Naive thymus-derived CD4-positive, alpha-beta T cell (primary cell): ENCODE data around the gene MCUB. TPM values are rescaled to one million over a fixed set of nuclear protein-coding genes. Genes with fewer than 3 reads are reported as not detected.
A peak's percentile ranks its signal among the peaks of the same experiment; 100 is the strongest.
"Not testable (repeated sequence)": the region's sequence is repeated elsewhere in the genome, so short reads cannot be mapped to it uniquely, and the experiment has no call there.

ENCODE experiments used
- ATAC-seq: fragments of 150-1000 bp; cut with Tn5 transposase; 2 replicates; pipeline ENCODE4 v1.10.0; 2021; ENCODE audit warnings: mild to moderate bottlenecking, moderate library complexity
- CTCF ChIA-PET: fragments of 350-600 bp; sonication (Branson Sonifier 250); formaldehyde crosslinking; loops from one replicate; lab custom pipeline; 2021; ENCODE audit warnings: antibody characterized with exemption; lab: Charles Lee
- POLR2A ChIA-PET: fragments of 350-600 bp; sonication (Branson Sonifier 250); formaldehyde crosslinking; loops from one replicate; lab custom pipeline; 2021; ENCODE audit warnings: antibody characterized with exemption, inconsistent platforms; lab: Charles Lee
- DNase-seq, 9 donors: peaks; one replicate each; pipeline versions ENCODE4 v3.0.0 to v3.0.0-alpha.2; 2020 to 2022; ENCODE audit warnings: mixed read lengths in 1 of 9
- H3K27ac ChIP-seq: one replicate; pipeline ENCODE4 v1.7.0; 2013; ENCODE audit warnings: mild to moderate bottlenecking, low read depth, low read length, moderate library complexity
- H3K27me3 ChIP-seq, 2 donors: one replicate each; pipeline ENCODE4 v1.7.0; 2013; ENCODE audit warnings: low read length in 2 of 2, mild to moderate bottlenecking in 2 of 2, moderate library complexity in 2 of 2; ENCODE audit not compliant: control insufficient read depth in 2 of 2, insufficient read depth in 2 of 2
- H3K36me3 ChIP-seq, 3 experiments: 1 replicate in 2 of 3; 2 replicates in 1 of 3; pipeline ENCODE4 v1.7.0; 2013; ENCODE audit warnings: low read length in 3 of 3, mild to moderate bottlenecking in 3 of 3, moderate library complexity in 1 of 3; ENCODE audit not compliant: insufficient read depth in 3 of 3, control insufficient read depth in 2 of 3
- H3K4me1 ChIP-seq, 2 donors: one replicate each; pipeline ENCODE4 v1.7.0; 2013; ENCODE audit warnings: low read length in 2 of 2, mild to moderate bottlenecking in 2 of 2, moderate library complexity in 1 of 2; ENCODE audit not compliant: control insufficient read depth in 2 of 2, insufficient read depth in 2 of 2
- H3K4me3 ChIP-seq: 2 replicates; pipeline ENCODE4 v1.7.0; 2013; ENCODE audit warnings: mild to moderate bottlenecking, low read length
- H3K9me3 ChIP-seq, 3 experiments: 1 replicate in 2 of 3; 2 replicates in 1 of 3; pipeline ENCODE4 v1.7.0; 2013; ENCODE audit warnings: low read length in 3 of 3; ENCODE audit not compliant: control insufficient read depth in 2 of 3
- H3K27ac Mint-ChIP-seq, 9 donors: one replicate each; pipeline ENCODE4 v1.8.0; 2020 to 2022; ENCODE audit warnings: mixed read lengths in 9 of 9, mild to moderate bottlenecking in 8 of 9, moderate library complexity in 5 of 9, inconsistent platforms in 2 of 9
- H3K27me3 Mint-ChIP-seq, 5 donors: one replicate each; pipeline ENCODE4 v1.8.0; 2021 to 2022; ENCODE audit warnings: mixed read lengths in 5 of 5, mild to moderate bottlenecking in 1 of 5
- H3K36me3 Mint-ChIP-seq, 5 donors: one replicate each; pipeline ENCODE4 v1.8.0; 2020 to 2022; ENCODE audit warnings: mixed read lengths in 5 of 5, mild to moderate bottlenecking in 3 of 5, inconsistent platforms in 1 of 5
- H3K4me1 Mint-ChIP-seq, 7 donors: one replicate each; pipeline ENCODE4 v1.8.0; 2020 to 2022; ENCODE audit warnings: mixed read lengths in 7 of 7, mild to moderate bottlenecking in 3 of 7, inconsistent platforms in 1 of 7
- H3K4me3 Mint-ChIP-seq, 10 donors: one replicate each; pipeline ENCODE4 v1.8.0; 2020 to 2022; ENCODE audit warnings: mild to moderate bottlenecking in 10 of 10, mixed read lengths in 10 of 10, moderate library complexity in 6 of 10, inconsistent platforms in 2 of 10
- H3K9me3 Mint-ChIP-seq, 11 donors: one replicate each; pipeline ENCODE4 v1.8.0; 2020 to 2022; ENCODE audit warnings: mixed read lengths in 11 of 11, mild to moderate bottlenecking in 4 of 11, inconsistent platforms in 1 of 11, moderate library complexity in 1 of 11
- intact Hi-C, 2 donors: fragments of 100-400 bp; cut with micrococcal nuclease; formaldehyde crosslinking; loops; one replicate each; pipeline ENCODE4 v1.15.1; 2023
- polyA plus RNA-seq, 2 donors: library from polyadenylated mRNA; unstranded; fragments of 300-500 nt; fragmentation: Illumina TruSeq; gene quantifications; one replicate each; pipeline ENCODE4 v1.2.3, GENCODE V29; 2021
- total RNA-seq, 6 experiments: library from RNA in 5 of 6; stranded (reverse) in 5 of 6; gene quantifications; 1 replicate in 5 of 6; 2 replicates in 1 of 6; pipeline ENCODE4 v1.2.3 and lab custom pipeline; 2021 to 2026

Gene MCUB
- total and polyA plus RNA-seq, 7 experiments from 2014 or later = 83.4 to 207 (median 164) TPM

GRCh38 chr4:109588176-109588575 is 28.1 kb downstream of the MCUB start:
- H3K27ac ChIP-seq = peak overlapping the region; percentile 42
- intact Hi-C loops = no loop called here
- peak; percentile 61 for ATAC-seq

GRCh38 chr4:109589119-109589518 is 29.1 kb downstream of the MCUB start:
- CTCF ChIA-PET = interaction anchor here (2.8 kb wide), 1 partner anchor 14 kb away, joined by 8 read pairs; no protein-coding TSS in a partner anchor

More at GRCh38 chr4:109588176-109588575, 28.1 kb downstream of the MCUB start:
- Mint-ChIP-seq H3K9me3 (peaks cover 0 to 7% (median 0%) of the 10 kb centered on the region in 11 donors), H3K27me3 (no peaks in the 10 kb centered on the region), H3K27ac (peak overlapping the region; percentile 34 to 91 (median 75)), H3K4me3 (peak overlapping the region in 9 of 10 donors; percentile 13 to 73 (median 54)), H3K4me1 (peaks cover 48 to 100% (median 79%) of the 10 kb centered on the region in 7 donors), H3K36me3 (peaks cover 5 to 30% (median 11%) of the 10 kb centered on the region in 5 donors)
- DNase-seq = peak in 7 of 9 donors; percentile 11 to 36 (median 24)
- no peaks in the 10 kb centered on the region for H3K9me3 ChIP-seq
- H3K36me3 ChIP-seq = no peaks in the 10 kb centered on the region
- CTCF ChIA-PET = interaction anchor here (1.0 to 2.8 kb wide), 3 partner anchors 13 to 54 kb away, joined by 3 to 8 read pairs (median 3); no protein-coding TSS in a partner anchor
- H3K4me3 ChIP-seq = no peak overlapping the region
- H3K4me1 ChIP-seq = peaks cover 10 to 33% of the 10 kb centered on the region in 2 donors
- POLR2A ChIA-PET = interaction anchor here (0.6 to 2.4 kb wide), 6 partner anchors 15 to 79 kb away, joined by 3 to 8 read pairs (median 4); partner anchors contain the start of gene MCUB
- no peaks in the 10 kb centered on the region for H3K27me3 ChIP-seq

GRCh38 chr4:109589605-109590004 is 29.6 kb downstream of the MCUB start:
- peaks cover 10 to 37% of the 10 kb centered on the region in 2 donors for H3K4me1 ChIP-seq
- no peaks in the 10 kb centered on the region for H3K36me3 ChIP-seq
- intact Hi-C loops = no loop called here
- peaks cover 0 to 19% (median 6%) of the 10 kb centered on the region in 5 donors for H3K36me3 Mint-ChIP-seq
- H3K27me3 Mint-ChIP-seq = no peaks in the 10 kb centered on the region
- ChIA-PET POLR2A (interaction anchor here (1.0 to 1.9 kb wide), 2 partner anchors 10 to 34 kb away, joined by 3 to 6 read pairs; no protein-coding TSS in a partner anchor), CTCF (interaction anchor here (0.6 to 2.8 kb wide), 3 partner anchors 15 to 747 kb away, joined by 3 to 8 read pairs (median 4); no protein-coding TSS in a partner anchor)
- peak overlapping the region; percentile 46 for H3K27ac ChIP-seq
- peak overlapping the region in 8 of 9 donors; percentile 34 to 91 (median 76) for H3K27ac Mint-ChIP-seq
- ATAC-seq (no peak), DNase-seq (no peak)
- H3K4me3 ChIP-seq = no peak overlapping the region
- H3K9me3 Mint-ChIP-seq = peaks cover 0 to 6% (median 0%) of the 10 kb centered on the region in 11 donors
- no peaks in the 10 kb centered on the region for H3K27me3 ChIP-seq
- H3K4me3 Mint-ChIP-seq = peak overlapping the region in 9 of 10 donors; percentile 27 to 73 (median 54)
- H3K9me3 ChIP-seq = no peaks in the 10 kb centered on the region
- H3K4me1 Mint-ChIP-seq = peaks cover 46 to 99% (median 72%) of the 10 kb centered on the region in 7 donors

More at GRCh38 chr4:109589119-109589518, 29.1 kb downstream of the MCUB start:
- Histone ChIP-seq H3K27ac (peak overlapping the region; percentile 46), H3K36me3 (no peaks in the 10 kb centered on the region), H3K4me1 (peaks cover 10 to 37% of the 10 kb centered on the region in 2 donors), H3K27me3 (no peaks in the 10 kb centered on the region), H3K4me3 (no peak overlapping the region), H3K9me3 (no peaks in the 10 kb centered on the region)
- H3K9me3 Mint-ChIP-seq = peaks cover 0 to 6% (median 0%) of the 10 kb centered on the region in 11 donors
- H3K27ac Mint-ChIP-seq = peak overlapping the region in 8 of 9 donors; percentile 34 to 91 (median 76)
- no peaks in the 10 kb centered on the region for H3K27me3 Mint-ChIP-seq
- no peak for DNase-seq
- ATAC-seq = no peak
- H3K4me3 Mint-ChIP-seq = peak overlapping the region in 9 of 10 donors; percentile 10 to 73 (median 54)
- intact Hi-C loops = no loop called here
- H3K4me1 Mint-ChIP-seq = peaks cover 46 to 100% (median 74%) of the 10 kb centered on the region in 7 donors
- POLR2A ChIA-PET = interaction anchor here (1.0 to 1.9 kb wide), 3 partner anchors 10 to 34 kb away, joined by 3 to 6 read pairs (median 4); no protein-coding TSS in a partner anchor
- peaks cover 0 to 22% (median 6%) of the 10 kb centered on the region in 5 donors for H3K36me3 Mint-ChIP-seq

GRCh38 chr4:109590905-109591304 is 30.9 kb downstream of the MCUB start:
- peaks cover 37 to 94% (median 66%) of the 10 kb centered on the region in 7 donors for H3K4me1 Mint-ChIP-seq
- Histone ChIP-seq H3K4me3 (no peak overlapping the region), H3K9me3 (no peaks in the 10 kb centered on the region), H3K27ac (peak overlapping the region; percentile 10), H3K4me1 (peaks cover 8 to 37% of the 10 kb centered on the region in 2 donors), H3K36me3 (no peaks in the 10 kb centered on the region), H3K27me3 (no peaks in the 10 kb centered on the region)
- CTCF ChIA-PET = interaction anchor here (0.7 to 1.6 kb wide), 3 partner anchors 56 to 1572 kb away, joined by 4 to 5 read pairs (median 4); no protein-coding TSS in a partner anchor
- POLR2A ChIA-PET = interaction anchor here (0.7 to 1.9 kb wide), 3 partner anchors 8 to 46 kb away, joined by 3 to 6 read pairs (median 6); no protein-coding TSS in a partner anchor
- H3K27ac Mint-ChIP-seq = peak overlapping the region in 8 of 9 donors; percentile 27 to 91 (median 74)
- DNase-seq (peak in 1 of 9 donors; percentile 7), ATAC-seq (no peak)
- peaks cover 0 to 5% (median 0%) of the 10 kb centered on the region in 11 donors for H3K9me3 Mint-ChIP-seq
- H3K4me3 Mint-ChIP-seq = peak overlapping the region in 9 of 10 donors; percentile 11 to 66 (median 46)
- peaks cover 4 to 19% (median 8%) of the 10 kb centered on the region in 5 donors for H3K36me3 Mint-ChIP-seq
- intact Hi-C loops = no loop called here
- no peaks in the 10 kb centered on the region for H3K27me3 Mint-ChIP-seq

- Mint-ChIP-seq H3K36me3 (peaks cover 0 to 16% (median 5%) of the 10 kb centered on the region in 5 donors), H3K27ac (peak overlapping the region in 7 of 9 donors; percentile 30 to 83 (median 75)), H3K4me3 (peak overlapping the region in 3 of 10 donors; percentile 29 to 54 (median 36)), H3K9me3 (peaks cover 0 to 5% (median 0%) of the 10 kb centered on the region in 11 donors), H3K27me3 (no peaks in the 10 kb centered on the region), H3K4me1 (peaks cover 31 to 80% (median 61%) of the 10 kb centered on the region in 7 donors)
- H3K4me1 ChIP-seq = peaks cover 8 to 37% of the 10 kb centered on the region in 2 donors
- H3K4me3 ChIP-seq = no peak overlapping the region
- H3K9me3 ChIP-seq = no peaks in the 10 kb centered on the region
- DNase-seq = no peak
- CTCF ChIA-PET = no interaction called here
- no peak for ATAC-seq
- no peaks in the 10 kb centered on the region for H3K27me3 ChIP-seq
- H3K27ac ChIP-seq = no peak overlapping the region
- no peaks in the 10 kb centered on the region for H3K36me3 ChIP-seq
- POLR2A ChIA-PET = no interaction called here
- intact Hi-C loops = loop anchor here in 1 of 2 donors (2.0 kb wide), 1 partner anchor 14 kb away; no protein-coding TSS in a partner anchor
Observed at GRCh38 chr4:109592367-109592766, 32.3 kb downstream of the MCUB start.

GRCh38 chr4:109595123-109595522 is 35.1 kb downstream of the MCUB start:
- H3K27me3 ChIP-seq, H3K27ac ChIP-seq, H3K4me3 ChIP-seq, CTCF ChIA-PET, ATAC-seq, H3K4me3 Mint-ChIP-seq, H3K36me3 ChIP-seq, POLR2A ChIA-PET, intact Hi-C loops, DNase-seq, H3K9me3 ChIP-seq, H3K27me3 Mint-ChIP-seq: not testable (repeated sequence)
- Mint-ChIP-seq H3K36me3 (peaks cover 0 to 28% (median 20%) of the 10 kb centered on the region in 5 donors), H3K9me3 (peaks cover 0 to 17% (median 2%) of the 10 kb centered on the region in 11 donors), H3K27ac (peak overlapping the region in 7 of 9 donors; percentile 2 to 80 (median 43)), H3K4me1 (peaks cover 17 to 71% (median 57%) of the 10 kb centered on the region in 7 donors)
- peaks cover 3 to 20% of the 10 kb centered on the region in 2 donors for H3K4me1 ChIP-seq
